G401 (cell line): Measurements from ENCODE around the gene MICAL3. TPM values are rescaled to one million over a fixed set of nuclear protein-coding genes. Genes with fewer than 3 reads are reported as not detected.
A peak's percentile ranks its signal among the peaks of the same experiment; 100 is the strongest.
"Not testable (repeated sequence)": the region's sequence is repeated elsewhere in the genome, so short reads cannot be mapped to it uniquely, and the experiment has no call there.

Source experiments
- DNase-seq: peaks from one replicate; pipeline ENCODE4 v3.0.0-alpha.2; 2015; ENCODE audit warnings: low spot score
- in situ Hi-C: cut with HindIII; loops from 2 replicates; pipeline ENCODE4 v1.10.0; 2016; ENCODE audit warnings: low sequenced_read_pairs, mixed read lengths
- total RNA-seq: library from RNA; depleted of rRNA; stranded (reverse); fragments of >200 nt; shearing (Covaris generic); gene quantifications from 2 replicates; pipeline ENCODE4 v1.2.3, GENCODE V29; 2014

Gene MICAL3
- total RNA-seq, 1 experiment from 2014 or later: 5.3 TPM

DNA sequence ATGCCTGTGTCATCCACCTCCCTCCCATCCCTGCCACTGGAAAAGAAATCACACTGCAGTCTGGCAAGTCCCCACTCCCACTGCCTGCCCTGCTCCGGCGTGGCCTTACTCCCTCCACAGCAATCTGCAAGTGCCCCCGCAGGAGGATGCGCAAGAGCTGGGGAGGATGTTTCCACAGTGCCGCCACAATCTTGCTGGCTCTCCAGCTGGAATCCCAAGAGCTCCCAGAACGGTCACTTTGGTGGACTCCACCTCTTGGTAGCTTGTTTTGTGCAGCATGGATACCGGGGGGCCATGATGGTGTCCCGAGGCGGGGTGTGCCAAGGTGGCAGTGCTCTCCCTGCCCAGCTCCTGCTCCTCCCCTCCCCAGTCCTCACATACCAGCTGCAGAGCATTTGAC is 76.3 kb downstream of the MICAL3 start:
- in situ Hi-C loops: no loop called here

DNA sequence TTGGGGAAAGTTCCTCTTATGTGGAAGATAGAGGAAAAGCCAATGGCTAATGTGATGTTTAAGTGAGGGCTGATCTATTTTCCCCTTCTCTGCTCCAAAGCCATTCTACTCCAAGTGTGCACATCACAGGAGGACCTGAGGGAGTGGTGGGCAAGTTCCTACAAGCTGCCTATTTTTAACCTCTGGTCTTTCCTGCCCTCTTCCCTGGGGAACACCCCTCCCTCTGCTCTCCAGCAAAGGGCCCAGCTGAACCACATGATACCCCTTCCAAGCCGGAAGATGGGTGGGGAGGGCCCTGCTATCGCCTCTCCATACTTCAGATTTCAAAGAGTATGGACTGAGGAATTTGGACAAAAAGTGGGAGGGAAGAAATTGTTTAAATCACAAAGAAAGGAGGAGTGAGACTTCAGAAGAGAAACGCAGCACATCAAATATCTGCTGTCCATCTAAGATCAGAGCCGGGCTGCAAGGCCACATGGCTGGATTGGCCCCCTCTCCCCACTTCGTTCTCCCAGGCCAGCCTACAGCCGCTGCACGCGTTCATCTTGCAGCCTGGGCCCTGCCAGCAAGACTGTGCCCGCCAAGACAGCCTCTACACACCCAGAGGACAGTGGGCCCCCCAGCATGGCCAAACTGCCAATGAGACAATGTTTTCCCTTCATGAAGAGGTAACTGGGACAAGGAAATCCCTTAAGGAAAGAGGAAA is 77.5 kb downstream of the MICAL3 start:
- DNase-seq: no peak
- in situ Hi-C loops: no loop called here

More for the DNA sequence above, 76.3 kb downstream of the MICAL3 start:
- DNase-seq: no peak

DNA sequence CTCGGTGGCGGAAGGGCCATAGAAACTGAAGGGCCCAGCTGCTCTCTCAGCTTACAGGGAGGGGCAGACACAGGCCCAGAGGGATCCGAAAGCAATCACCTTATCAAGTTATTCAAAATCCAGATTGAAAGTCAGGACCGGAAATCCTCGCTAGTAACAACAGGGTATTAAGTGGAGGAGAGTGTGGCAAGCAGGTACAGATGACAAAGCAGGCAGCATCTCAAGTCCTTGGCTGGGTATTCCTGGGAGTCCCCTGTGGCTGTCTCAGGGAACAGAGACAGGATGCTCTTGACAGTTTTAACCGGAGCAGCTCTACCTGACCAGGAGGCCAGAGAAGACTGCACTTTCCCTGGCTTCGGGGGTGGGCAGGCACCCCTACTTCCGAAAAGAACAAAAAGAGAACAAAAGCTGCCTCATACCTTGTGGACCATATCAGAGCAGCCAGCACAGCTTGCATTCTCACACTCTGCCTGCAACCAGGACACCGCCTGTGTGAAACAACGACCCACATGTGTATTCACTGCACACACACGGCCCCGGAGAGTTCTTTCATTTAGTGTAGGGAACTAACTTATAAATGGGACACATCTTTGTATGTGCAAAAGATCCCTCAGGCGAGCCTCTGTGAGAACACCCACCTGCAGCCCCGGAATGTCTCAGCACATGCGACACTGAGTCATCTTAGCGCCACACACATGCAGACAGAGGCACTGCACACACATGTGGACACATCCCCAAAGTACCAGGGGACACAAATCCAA is 78.3 kb downstream of the MICAL3 start:
- in situ Hi-C loops: no loop called here
- DNase-seq: peak; percentile 78

- in situ Hi-C loops: no loop called here
- DNase-seq: no peak
Measured at GRCh38 chr22:17945156-17945887, 79.0 kb downstream of the MICAL3 start.

GRCh38 chr22:17944256-17944655 is 80.1 kb downstream of the MICAL3 start:
- in situ Hi-C loops: no loop called here
- DNase-seq: no peak

DNA sequence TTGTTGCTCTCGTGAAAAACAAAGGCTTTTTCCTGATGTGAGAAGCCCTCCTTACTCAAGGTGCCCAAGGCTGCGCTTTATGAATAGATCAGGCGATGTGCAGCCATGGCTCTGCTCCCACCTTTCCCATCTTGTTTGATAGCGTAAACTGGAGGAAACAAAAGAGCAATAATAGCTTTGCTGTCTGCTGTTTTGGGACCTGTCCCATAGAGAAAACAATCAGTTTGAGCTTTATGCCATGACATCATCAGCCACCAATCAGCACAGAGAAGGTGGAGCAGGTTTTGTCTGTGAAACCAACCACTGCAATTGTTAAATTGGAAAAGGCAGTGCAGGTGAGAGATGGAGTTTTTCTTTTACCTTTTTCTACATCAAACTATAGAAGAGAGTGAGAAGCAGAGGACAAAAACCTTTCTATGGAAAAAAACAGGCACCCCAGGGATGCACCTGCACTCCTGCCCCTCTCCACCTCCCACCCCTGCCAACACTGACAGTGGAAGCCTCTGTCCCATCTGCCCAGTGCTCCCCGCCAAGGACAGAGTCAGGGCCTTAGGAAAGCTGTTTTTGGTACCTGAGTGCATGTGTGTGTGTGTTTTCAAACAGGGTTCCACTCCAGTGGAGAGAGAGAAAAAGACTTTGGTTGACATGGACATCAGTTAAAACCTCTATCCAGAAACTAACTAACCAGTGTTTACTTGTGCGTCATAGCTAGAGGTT is 80.7 kb downstream of the MICAL3 start:
- in situ Hi-C loops: no loop called here
- peak; percentile 93 for DNase-seq

DNA sequence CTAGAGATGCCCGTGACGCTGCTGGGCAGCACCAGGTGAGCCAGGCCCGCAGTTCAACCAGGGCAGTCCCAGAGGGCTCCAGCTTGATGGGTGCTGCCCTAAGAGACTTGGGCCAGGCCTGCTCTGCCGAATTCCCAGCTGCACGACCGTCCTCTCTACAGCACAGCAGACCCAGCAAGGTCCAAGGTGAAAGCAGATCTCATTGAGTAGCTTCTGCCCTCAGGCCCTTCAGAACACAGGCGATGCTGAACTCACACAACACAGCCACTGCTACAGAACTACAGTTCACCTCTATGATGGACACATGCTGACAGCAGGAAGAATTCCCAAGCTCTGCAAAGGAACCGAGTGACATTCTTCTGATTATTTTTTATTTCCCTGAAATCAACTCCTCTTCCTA is 81.6 kb downstream of the MICAL3 start:
- in situ Hi-C loops: no loop called here
- DNase-seq: no peak

- in situ Hi-C loops: no loop called here
- DNase-seq: no peak
Measured at GRCh38 chr22:17941471-17942406, 82.6 kb downstream of the MICAL3 start.

- DNase-seq: no peak
- in situ Hi-C loops: no loop called here
Measured at GRCh38 chr22:17939579-17939978, 84.8 kb downstream of the MICAL3 start.

GRCh38 chr22:17939011-17939410 is 85.3 kb downstream of the MICAL3 start:
- DNase-seq: no peak
- in situ Hi-C loops: no loop called here

DNA sequence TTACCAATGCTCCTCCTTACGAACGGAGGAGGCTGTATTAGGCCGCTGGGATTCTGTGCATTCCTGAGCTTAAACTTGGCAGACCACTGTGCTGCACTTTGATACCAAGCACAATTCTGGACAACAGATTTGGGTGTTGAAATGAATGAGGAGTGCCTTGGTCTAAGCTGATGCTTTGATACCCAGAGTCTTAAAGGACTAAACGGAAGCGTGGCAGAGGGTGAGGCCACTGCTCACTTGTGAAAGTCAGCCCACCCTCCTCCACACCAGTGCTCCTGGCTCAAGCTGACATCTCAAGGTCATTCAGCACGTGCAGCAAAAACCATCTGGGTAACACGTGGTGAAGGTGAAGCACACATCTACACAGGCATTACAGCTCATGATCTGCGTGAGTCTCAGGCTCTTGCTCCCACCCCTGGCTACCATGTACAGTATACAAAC is 85.9 kb downstream of the MICAL3 start:
- DNase-seq: no peak
- in situ Hi-C loops: no loop called here

- DNase-seq, in situ Hi-C loops: not testable (repeated sequence)
Measured at GRCh38 chr22:17932457-17932856, 91.9 kb downstream of the MICAL3 start.

- in situ Hi-C loops: no loop called here
- peak; percentile 98 for DNase-seq
Measured at GRCh38 chr22:17931400-17931825, 92.9 kb downstream of the MICAL3 start.

DNA sequence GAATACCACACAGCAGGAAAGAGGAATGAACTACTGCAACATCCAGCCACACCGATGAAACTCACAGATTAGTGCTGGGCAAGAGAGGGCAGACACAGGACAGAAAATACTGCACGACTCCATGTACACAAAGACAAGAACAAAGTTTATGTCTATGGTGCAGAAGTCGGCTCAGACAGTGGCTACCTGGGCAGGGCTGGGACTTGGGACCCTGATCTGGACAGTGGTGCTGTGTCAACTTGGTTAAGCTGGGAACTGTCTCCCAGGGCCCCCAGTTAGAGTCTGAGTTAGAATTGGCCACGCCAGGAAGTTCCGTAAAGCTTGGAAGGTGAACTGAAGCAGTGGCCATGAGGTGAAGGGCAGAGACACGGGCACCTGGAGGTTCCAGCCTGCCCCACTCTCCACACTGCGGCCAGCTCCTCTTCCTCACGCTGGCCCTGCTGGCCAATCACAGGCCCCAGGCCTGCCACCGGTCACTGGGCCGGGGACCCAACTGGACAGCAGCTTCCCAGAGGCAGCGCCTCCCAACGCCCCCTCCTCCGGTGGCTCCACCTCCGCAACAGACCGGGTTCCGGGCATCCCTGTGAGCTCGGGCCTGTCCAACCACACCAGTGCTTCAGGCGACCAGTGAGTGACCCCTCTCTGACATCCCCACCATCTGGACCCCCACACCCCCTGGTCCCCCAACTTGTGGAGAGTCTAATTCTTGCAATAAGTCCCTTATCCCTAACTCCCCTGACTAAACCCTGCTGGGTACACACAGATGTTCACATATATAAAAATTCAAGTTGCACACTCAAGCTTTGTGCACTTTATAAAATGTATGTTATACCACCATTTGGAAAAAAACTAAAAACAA is 93.7 kb downstream of the MICAL3 start:
- in situ Hi-C loops: no loop called here
- no peak for DNase-seq

- in situ Hi-C loops: no loop called here
- DNase-seq: no peak
Measured at GRCh38 chr22:17929909-17930308, 94.5 kb downstream of the MICAL3 start.

DNA sequence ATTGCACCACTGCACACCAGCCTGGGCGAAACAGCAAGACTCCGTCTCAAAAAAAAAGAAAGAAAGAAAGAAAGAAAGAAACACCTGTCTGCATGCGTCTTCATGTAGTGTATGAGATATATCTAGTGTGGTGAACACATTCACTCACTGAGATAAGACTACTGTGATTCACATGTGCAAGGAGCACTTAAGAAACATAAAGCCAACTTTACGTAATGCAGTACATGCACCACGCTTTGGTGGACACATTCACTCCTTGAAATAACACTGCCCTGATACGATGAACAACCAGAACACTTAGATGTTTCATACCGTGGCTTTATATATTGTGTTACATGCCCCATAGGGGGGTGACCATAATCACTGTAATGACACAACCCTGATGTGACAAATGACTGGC is 96.0 kb downstream of the MICAL3 start:
- in situ Hi-C loops: no loop called here
- DNase-seq: no peak

GRCh38 chr22:17927062-17927461 is 97.3 kb downstream of the MICAL3 start:
- no peak for DNase-seq
- in situ Hi-C loops: no loop called here
